Stimulated activated CD4-positive, alpha-beta T cell treated with anti-CD3 and anti-CD28 coated beads, Interleukin-2, amount 100 ng/mL, for 4 hours (primary cell): ENCODE measurements around the gene NEIL1.
"Not testable (repeated sequence)": the region's sequence is repeated elsewhere in the genome, so short reads cannot be mapped to it uniquely, and the experiment has no call there.

Source experiments
- DNase-seq: peaks from one replicate; pipeline ENCODE4 v3.0.0-alpha.2; 2020; ENCODE audit warnings: low read depth

The NEIL1 gene

GRCh38 chr15:75346796-75347221, at the start of gene NEIL1:
TSS of gene NEIL1 (plus strand) at chr15:75347039. CDS start at chr15:75348906, 1,867 bp downstream.
- DNase-seq = no peak

GRCh38 chr15:75298541-75299310, 48.1 kb upstream of the NEIL1 start:
- DNase-seq = not testable (repeated sequence)

- peak; percentile 35 for DNase-seq
Observed at GRCh38 chr15:75299311-75299688, 47.5 kb upstream of the NEIL1 start.

GRCh38 chr15:75300026-75300425, 46.8 kb upstream of the NEIL1 start:
- DNase-seq = not testable (repeated sequence)

GRCh38 chr15:75302318-75302717, 44.5 kb upstream of the NEIL1 start:
- DNase-seq = no peak

GRCh38 chr15:75302753-75303152, 44.1 kb upstream of the NEIL1 start:
- DNase-seq = not testable (repeated sequence)

- DNase-seq = no peak
Observed at GRCh38 chr15:75306188-75306587, 40.7 kb upstream of the NEIL1 start.

GRCh38 chr15:75307778-75308390, 39.0 kb upstream of the NEIL1 start:
- no peak for DNase-seq

GRCh38 chr15:75309711-75310110, 37.1 kb upstream of the NEIL1 start:
- DNase-seq = no peak

GRCh38 chr15:75312548-75312947, 34.3 kb upstream of the NEIL1 start:
- DNase-seq = not testable (repeated sequence)

GRCh38 chr15:75313116-75313845, 33.6 kb upstream of the NEIL1 start:
- DNase-seq = no peak

- no peak for DNase-seq
Observed at GRCh38 chr15:75314552-75315290, 32.1 kb upstream of the NEIL1 start.

GRCh38 chr15:75319231-75319897, 27.5 kb upstream of the NEIL1 start:
- DNase-seq = not testable (repeated sequence)

- no peak for DNase-seq
Observed at GRCh38 chr15:75321711-75322110, 25.1 kb upstream of the NEIL1 start.

- no peak for DNase-seq
Observed at GRCh38 chr15:75325922-75326321, 20.9 kb upstream of the NEIL1 start.

GRCh38 chr15:75327005-75327404, 19.8 kb upstream of the NEIL1 start:
- no peak for DNase-seq

- no peak for DNase-seq
Observed at GRCh38 chr15:75327491-75327890, 19.3 kb upstream of the NEIL1 start.

- no peak for DNase-seq
Observed at GRCh38 chr15:75328493-75329314, 18.1 kb upstream of the NEIL1 start.

GRCh38 chr15:75329571-75329970, 17.3 kb upstream of the NEIL1 start:
- no peak for DNase-seq

GRCh38 chr15:75332093-75332492, 14.7 kb upstream of the NEIL1 start:
- not testable (repeated sequence) for DNase-seq
